ENCODE data around the gene SOX8. TPM values are rescaled to one million over a fixed set of nuclear protein-coding genes. Genes with fewer than 3 reads are reported as not detected.

Gene SOX8
- total and polyA plus RNA-seq, 9 donors, result 0.08 to 0.52 (median 0.32) TPM

DNA sequence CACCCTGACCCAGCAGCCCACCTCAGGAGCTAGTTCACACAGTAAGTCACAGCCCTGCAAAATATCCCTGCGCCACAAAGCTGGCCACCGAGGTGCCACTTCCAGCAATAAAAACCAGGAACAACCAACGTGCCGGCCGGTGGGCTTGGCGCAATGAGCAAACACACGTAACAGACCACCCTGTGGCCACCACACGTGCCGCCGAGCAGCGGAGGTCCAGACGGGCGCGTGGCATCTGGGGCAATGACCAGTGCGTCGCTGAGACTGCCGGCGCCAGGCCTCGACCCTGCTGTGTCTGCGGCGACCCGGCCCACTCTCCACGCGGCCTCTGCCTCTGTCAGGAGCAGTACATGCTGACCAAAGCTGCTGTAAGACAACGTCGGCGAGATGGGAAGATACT is 42.3 kb upstream of the SOX8 start:
- no peak overlapping the region for H3K4me3 ChIP-seq
- no peak overlapping the region for H3K27ac ChIP-seq
- intact Hi-C loops (cut with DNase I), result no loop called here
- H3K9me3 ChIP-seq, result no peaks in the 10 kb centered on the region
- no peak for DNase-seq
- no peaks in the 10 kb centered on the region for H3K27me3 ChIP-seq
- no peaks in the 10 kb centered on the region for H3K4me1 ChIP-seq (ENCODE audit: insufficient read depth)
- TF ChIP-seq POLR2A (IDR thresholded peaks at IDR 0.05), result no peak
- no peak for TF ChIP-seq EP300 (IDR thresholded peaks at IDR 0.05)
- TF ChIP-seq, protein P1, sequence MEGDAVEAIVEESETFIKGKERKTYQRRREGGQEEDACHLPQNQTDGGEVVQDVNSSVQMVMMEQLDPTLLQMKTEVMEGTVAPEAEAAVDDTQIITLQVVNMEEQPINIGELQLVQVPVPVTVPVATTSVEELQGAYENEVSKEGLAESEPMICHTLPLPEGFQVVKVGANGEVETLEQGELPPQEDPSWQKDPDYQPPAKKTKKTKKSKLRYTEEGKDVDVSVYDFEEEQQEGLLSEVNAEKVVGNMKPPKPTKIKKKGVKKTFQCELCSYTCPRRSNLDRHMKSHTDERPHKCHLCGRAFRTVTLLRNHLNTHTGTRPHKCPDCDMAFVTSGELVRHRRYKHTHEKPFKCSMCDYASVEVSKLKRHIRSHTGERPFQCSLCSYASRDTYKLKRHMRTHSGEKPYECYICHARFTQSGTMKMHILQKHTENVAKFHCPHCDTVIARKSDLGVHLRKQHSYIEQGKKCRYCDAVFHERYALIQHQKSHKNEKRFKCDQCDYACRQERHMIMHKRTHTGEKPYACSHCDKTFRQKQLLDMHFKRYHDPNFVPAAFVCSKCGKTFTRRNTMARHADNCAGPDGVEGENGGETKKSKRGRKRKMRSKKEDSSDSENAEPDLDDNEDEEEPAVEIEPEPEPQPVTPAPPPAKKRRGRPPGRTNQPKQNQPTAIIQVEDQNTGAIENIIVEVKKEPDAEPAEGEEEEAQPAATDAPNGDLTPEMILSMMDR (IDR thresholded peaks at IDR 0.05), result no peak
- 93 to 96% (median 93%) methylated on average over 27 of the region's 27 CpGs for WGBS, 3 donors
- H3K36me3 ChIP-seq, result no peaks in the 10 kb centered on the region

DNA sequence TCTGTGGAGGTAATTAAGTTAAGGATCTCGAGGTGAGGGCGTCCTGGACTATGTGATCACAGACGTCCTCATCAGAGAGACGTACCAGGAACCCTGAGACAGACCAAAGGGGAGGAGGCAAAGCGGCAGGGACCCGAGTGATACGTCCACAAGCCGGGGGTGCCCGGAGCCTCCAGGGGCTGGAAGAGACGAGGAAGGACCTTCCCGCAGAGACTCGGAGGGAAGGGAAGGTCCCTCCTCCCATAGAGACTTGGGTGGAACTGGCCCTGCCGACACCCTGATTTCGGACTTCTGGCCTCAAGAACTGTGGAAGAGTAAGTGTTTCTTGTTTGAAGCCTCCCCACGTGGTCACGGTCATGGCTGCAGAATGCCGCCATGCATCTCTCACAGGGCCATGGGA is 41.6 kb upstream of the SOX8 start:
- no peaks in the 10 kb centered on the region for H3K9me3 ChIP-seq
- H3K27ac ChIP-seq, result no peak overlapping the region
- H3K27me3 ChIP-seq, result no peaks in the 10 kb centered on the region
- no peaks in the 10 kb centered on the region for H3K4me1 ChIP-seq (ENCODE audit: insufficient read depth)
- H3K36me3 ChIP-seq, result no peaks in the 10 kb centered on the region
- intact Hi-C loops (cut with DNase I), result no loop called here
- TF ChIP-seq, protein P1 (IDR thresholded peaks at IDR 0.05), result no peak
- TF ChIP-seq EP300 (IDR thresholded peaks at IDR 0.05) (no peak), POLR2A (IDR thresholded peaks at IDR 0.05) (no peak)
- DNase-seq, result no peak
- 93 to 97% (median 95%) methylated on average over 17 of the region's 17 CpGs for WGBS, 3 donors
- H3K4me3 ChIP-seq, result no peak overlapping the region

DNA sequence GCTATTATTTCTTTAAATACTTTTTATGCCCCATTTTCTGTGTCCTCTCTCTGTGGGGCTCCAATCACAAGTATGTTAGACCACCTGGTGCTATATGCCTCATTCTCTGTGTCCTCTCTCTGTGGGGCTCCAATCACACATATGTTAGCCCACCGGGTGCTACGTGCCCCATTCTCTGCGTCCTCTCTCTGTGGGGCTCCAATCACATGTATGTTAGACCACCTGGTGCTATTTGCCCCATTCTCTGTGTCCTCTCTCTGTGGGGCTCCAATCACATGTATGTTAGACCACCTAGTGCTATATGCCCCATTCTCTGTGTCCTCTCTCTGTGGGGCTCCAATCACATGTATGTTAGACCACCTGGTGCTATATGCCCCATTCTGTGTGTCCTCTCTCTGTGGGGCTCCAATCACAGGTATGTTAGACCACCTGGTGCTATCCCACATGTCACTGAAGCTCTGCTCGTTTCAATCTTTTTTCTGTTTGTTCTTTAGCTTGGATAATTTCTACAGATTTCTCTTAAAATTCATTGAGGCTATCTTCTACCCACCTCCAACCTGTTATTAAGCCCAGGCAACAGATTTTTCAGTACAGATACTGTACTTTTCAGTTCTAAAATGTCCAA is 39.0 kb upstream of the SOX8 start:
- no peaks in the 10 kb centered on the region for H3K36me3 ChIP-seq
- H3K27ac ChIP-seq, result no peak overlapping the region
- H3K4me3 ChIP-seq, result no peak overlapping the region
- H3K9me3 ChIP-seq, result no peaks in the 10 kb centered on the region
- no peaks in the 10 kb centered on the region for H3K27me3 ChIP-seq
- DNase-seq, result no peak
- H3K4me1 ChIP-seq (ENCODE audit: insufficient read depth), result no peaks in the 10 kb centered on the region
- WGBS, 3 donors, result 91 to 97% (median 97%) methylated on average over 4 of the region's 4 CpGs
- intact Hi-C loops (cut with DNase I), result no loop called here
- no peak for TF ChIP-seq POLR2A (IDR thresholded peaks at IDR 0.05)
- TF ChIP-seq EP300 (IDR thresholded peaks at IDR 0.05), result no peak
- TF ChIP-seq, protein P1 (IDR thresholded peaks at IDR 0.05), result no peak

DNA sequence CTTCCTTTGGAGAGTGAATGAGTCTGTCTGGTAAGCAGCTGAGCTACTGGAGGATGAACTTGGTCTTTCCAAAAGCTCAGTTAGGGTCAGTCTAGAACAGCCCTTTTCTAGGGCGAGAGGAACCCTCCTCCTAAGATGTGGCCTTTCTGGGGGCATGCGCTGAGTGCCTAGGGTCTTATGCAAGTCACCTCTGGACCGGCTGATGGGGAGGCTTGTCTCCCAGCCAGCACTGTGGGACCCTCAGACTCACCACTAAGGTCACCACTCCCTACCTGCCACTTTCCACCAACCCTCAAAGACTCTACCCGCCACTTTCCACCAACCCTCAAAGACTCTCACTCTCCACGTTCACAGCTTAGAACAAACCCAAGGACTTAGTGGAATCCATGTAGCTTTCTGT is 37.6 kb upstream of the SOX8 start:
- TF ChIP-seq, protein P1 (IDR thresholded peaks at IDR 0.05), result no peak
- no peak for TF ChIP-seq EP300 (IDR thresholded peaks at IDR 0.05)
- TF ChIP-seq POLR2A (IDR thresholded peaks at IDR 0.05), result no peak
- WGBS, 3 donors, result 96 to 98% (median 98%) methylated on average over 5 of the region's 5 CpGs
- intact Hi-C loops (cut with DNase I), result no loop called here
- Histone ChIP-seq H3K27me3 (no peaks in the 10 kb centered on the region), H3K27ac (no peak overlapping the region), H3K4me1 (ENCODE audit: insufficient read depth) (no peaks in the 10 kb centered on the region), H3K9me3 (no peaks in the 10 kb centered on the region), H3K36me3 (no peaks in the 10 kb centered on the region), H3K4me3 (no peak overlapping the region)
- DNase-seq, result no peak
